HEK293 (cell line): ENCODE data around the gene CD300LF.
A peak's percentile ranks its signal among the peaks of the same experiment; 100 is the strongest.

Experiments used
- CTCF ChIA-PET: fragments of 350-600 bp; formaldehyde crosslinking; extraction: SDS; loops from one replicate; lab custom pipeline; 2021; ENCODE audit warnings: antibody characterized with exemption; lab: Yijun Ruan, JAX
- POLR2A ChIA-PET: fragments of 300-600 bp; formaldehyde crosslinking; extraction: SDS; loops from one replicate; lab custom pipeline; 2020; ENCODE audit warnings: antibody characterized with exemption, inconsistent platforms; lab: Yijun Ruan, JAX
- H3K27ac ChIP-seq: fragments of 200-500 bp; sonication (Bioruptor generic); 2 replicates; pipeline ENCODE4 v1.5.1; 2014; ENCODE audit warnings: low read depth, low read length, control low read depth, inconsistent platforms; ENCODE audit errors: extremely low read depth
- H3K36me3 ChIP-seq, 2 experiments: fragments of 200-500 bp in 1 of 2; sonication (Bioruptor generic) in 1 of 2; 1 replicate in 1 of 2; 2 replicates in 1 of 2; pipeline ENCODE4 v1.5.1; 2014 to 2017; ENCODE audit warnings: inconsistent platforms in 2 of 2, low read length in 2 of 2; ENCODE audit not compliant: control insufficient read depth in 2 of 2, insufficient read depth in 1 of 2
- H3K4me1 ChIP-seq: fragments of 200-500 bp; sonication (Bioruptor generic); 2 replicates; pipeline ENCODE4 v1.5.1; 2014; ENCODE audit warnings: mild to moderate bottlenecking, low read length, inconsistent platforms; ENCODE audit not compliant: control insufficient read depth, insufficient read depth
- H3K4me3 ChIP-seq: 2 replicates; pipeline ENCODE4 v1.5.1; 2011; ENCODE audit warnings: low read depth, mild to moderate bottlenecking, control low read depth, low read length, moderate library complexity
- H3K9me3 ChIP-seq: fragments of 200-500 bp; sonication (Bioruptor generic); 2 replicates; pipeline ENCODE4 v1.5.1; 2014; ENCODE audit warnings: low read depth, low read length, inconsistent platforms; ENCODE audit not compliant: control insufficient read depth, insufficient read depth
- ATF2 ChIP-seq: fragments of 450-650 bp; formaldehyde crosslinking; IDR thresholded peaks from 2 replicates; pipeline ENCODE4 v1.5.1; 2016; ENCODE audit warnings: missing biosample characterization, missing genetic modification characterization, low read depth
- GLI2 ChIP-seq: fragments of 450-650 bp; formaldehyde crosslinking; IDR thresholded peaks from 2 replicates; pipeline ENCODE4; 2017; ENCODE audit warnings: missing biosample characterization, missing genetic modification characterization, low read depth, borderline replicate concordance
- KLF7 ChIP-seq: fragments of 450-650 bp; formaldehyde crosslinking; IDR thresholded peaks from 2 replicates; pipeline ENCODE4 v1.5.1; 2016; ENCODE audit warnings: missing biosample characterization, missing genetic modification characterization, borderline replicate concordance
- PRDM4 ChIP-seq: fragments of 450-650 bp; formaldehyde crosslinking; IDR thresholded peaks from 2 replicates; pipeline ENCODE4 v1.5.1; 2017; ENCODE audit warnings: missing biosample characterization, missing genetic modification characterization
- SALL2 ChIP-seq: fragments of 450-650 bp; formaldehyde crosslinking; IDR thresholded peaks from 2 replicates; pipeline ENCODE4 v1.5.0; 2017; ENCODE audit warnings: missing biosample characterization, mild to moderate bottlenecking, missing genetic modification characterization, borderline replicate concordance
- SP3 ChIP-seq: fragments of 450-650 bp; formaldehyde crosslinking; IDR thresholded peaks from 2 replicates; pipeline ENCODE4 v1.5.1; 2016; ENCODE audit warnings: missing biosample characterization, missing genetic modification characterization
- TCF7L2 ChIP-seq: IDR thresholded peaks from 2 replicates; pipeline ENCODE4 v1.6.1; 2011; ENCODE audit warnings: low read depth, mild to moderate bottlenecking, inconsistent platforms, low read length, moderate library complexity, borderline replicate concordance
- YY2 ChIP-seq: fragments of 450-650 bp; formaldehyde crosslinking; IDR thresholded peaks from 2 replicates; pipeline ENCODE4 v1.5.1; 2016; ENCODE audit warnings: missing biosample characterization, missing genetic modification characterization
- ZBTB1 ChIP-seq: fragments of 450-650 bp; formaldehyde crosslinking; IDR thresholded peaks from 2 replicates; pipeline ENCODE4 v1.5.1; 2016; ENCODE audit warnings: missing biosample characterization, missing genetic modification characterization
- ZBTB21 ChIP-seq: fragments of 450-650 bp; formaldehyde crosslinking; IDR thresholded peaks from 2 replicates; pipeline ENCODE4 v1.5.1; 2017; ENCODE audit warnings: missing biosample characterization, missing genetic modification characterization
- ZBTB48 ChIP-seq: fragments of 450-650 bp; formaldehyde crosslinking; IDR thresholded peaks from 2 replicates; pipeline ENCODE4 v1.5.1; 2016; ENCODE audit warnings: missing biosample characterization, missing genetic modification characterization
- ZBTB49 ChIP-seq: fragments of 450-650 bp; formaldehyde crosslinking; IDR thresholded peaks from 2 replicates; pipeline ENCODE4 v1.5.1; 2016; ENCODE audit warnings: missing biosample characterization, missing genetic modification characterization, low read depth
- ZFP41 ChIP-seq: fragments of 450-650 bp; formaldehyde crosslinking; IDR thresholded peaks from 2 replicates; pipeline ENCODE4 v1.5.1; 2016; ENCODE audit warnings: missing biosample characterization, missing genetic modification characterization, borderline replicate concordance
- ZIC2 ChIP-seq: fragments of 450-650 bp; formaldehyde crosslinking; IDR thresholded peaks from 2 replicates; pipeline ENCODE4 v1.5.1; 2016; ENCODE audit warnings: missing biosample characterization, missing genetic modification characterization
- ZNF112 ChIP-seq: fragments of 450-650 bp; formaldehyde crosslinking; IDR thresholded peaks from 2 replicates; pipeline ENCODE4 v1.5.0; 2017; ENCODE audit warnings: missing biosample characterization, missing genetic modification characterization
- ZNF140 ChIP-seq: fragments of 450-650 bp; formaldehyde crosslinking; IDR thresholded peaks from 2 replicates; pipeline ENCODE4 v1.5.1; 2016; ENCODE audit warnings: missing biosample characterization, missing genetic modification characterization
- ZNF19 ChIP-seq: fragments of 450-650 bp; formaldehyde crosslinking; IDR thresholded peaks from 2 replicates; pipeline ENCODE4; 2016; ENCODE audit warnings: missing biosample characterization, missing genetic modification characterization, low read depth
- ZNF266 ChIP-seq: fragments of 450-650 bp; formaldehyde crosslinking; IDR thresholded peaks from 2 replicates; pipeline ENCODE4 v1.5.1; 2016; ENCODE audit warnings: missing biosample characterization, missing genetic modification characterization, low read depth
- ZNF350 ChIP-seq: fragments of 450-650 bp; formaldehyde crosslinking; IDR thresholded peaks from 2 replicates; pipeline ENCODE4 v1.5.0; 2017; ENCODE audit warnings: missing biosample characterization, mild to moderate bottlenecking, missing genetic modification characterization
- ZNF391 ChIP-seq: fragments of 450-650 bp; formaldehyde crosslinking; IDR thresholded peaks from 2 replicates; pipeline ENCODE4 v1.5.1; 2016; ENCODE audit warnings: low read depth, missing biosample characterization, missing genetic modification characterization, borderline replicate concordance
- ZNF549 ChIP-seq: fragments of 450-650 bp; IDR thresholded peaks from 2 replicates; pipeline ENCODE4 v1.5.1; 2018; ENCODE audit warnings: missing biosample characterization, missing genetic modification characterization, mild to moderate bottlenecking, inconsistent platforms, moderate library complexity
- ZNF677 ChIP-seq: fragments of 450-650 bp; IDR thresholded peaks from 2 replicates; pipeline ENCODE4 v1.5.0; 2018; ENCODE audit warnings: missing biosample characterization, mild to moderate bottlenecking, missing genetic modification characterization, moderate library complexity
- ZNF785 ChIP-seq: fragments of 450-650 bp; formaldehyde crosslinking; IDR thresholded peaks from 2 replicates; pipeline ENCODE4 v1.5.1; 2016; ENCODE audit warnings: missing biosample characterization, missing genetic modification characterization
- ZNF792 ChIP-seq: fragments of 450-650 bp; formaldehyde crosslinking; IDR thresholded peaks from 2 replicates; pipeline ENCODE4 v1.5.1; 2016; ENCODE audit warnings: missing biosample characterization, missing genetic modification characterization
- ZNF837 ChIP-seq: fragments of 450-650 bp; formaldehyde crosslinking; IDR thresholded peaks from 2 replicates; pipeline ENCODE4 v1.5.1; 2016; ENCODE audit warnings: missing biosample characterization, missing genetic modification characterization
- ZNF843 ChIP-seq: fragments of 450-650 bp; formaldehyde crosslinking; IDR thresholded peaks from 2 replicates; pipeline ENCODE4 v1.5.1; 2016; ENCODE audit warnings: missing biosample characterization, missing genetic modification characterization
- ZXDB ChIP-seq: fragments of 450-650 bp; formaldehyde crosslinking; IDR thresholded peaks from 2 replicates; pipeline ENCODE4 v1.5.1; 2016; ENCODE audit warnings: missing biosample characterization, missing genetic modification characterization

The CD300LF gene

GRCh38 chr17:74659889-74660288 lies 52.8 kb downstream of the CD300LF start (continued):
- TF ChIP-seq PRDM4 (tag by site-specific recombination), result no peak
- no peak for TF ChIP-seq ZNF350 (tag by site-specific recombination)
- TF ChIP-seq ZXDB (tag by site-specific recombination), result no peak
- TF ChIP-seq KLF7 (tag by site-specific recombination), result no peak
- TF ChIP-seq ZNF266 (tag by site-specific recombination), result no peak

- Histone ChIP-seq H3K36me3 (no peaks in the 10 kb centered on the region), H3K27ac (no peak overlapping the region), H3K4me1 (no peaks in the 10 kb centered on the region), H3K9me3 (no peaks in the 10 kb centered on the region), H3K4me3 (no peak overlapping the region)
- TF ChIP-seq ZNF140 (tag by site-specific recombination), result no peak
- TF ChIP-seq ZNF837 (tag by site-specific recombination), result no peak
- no peak for TF ChIP-seq ZNF391
- peak; percentile 49 for TF ChIP-seq ATF2 (tag by site-specific recombination)
- ChIA-PET CTCF (interaction anchor here (1.6 to 3.3 kb wide), 6 partner anchors 10 to 204 kb away, joined by 3 to 64 read pairs (median 21); partner anchors contain the start of genes NAT9 and RAB37), POLR2A (no interaction called here)
Measured at GRCh38 chr17:74658620-74659019, 54.1 kb downstream of the CD300LF start.

GRCh38 chr17:74654742-74655141 lies 58.0 kb downstream of the CD300LF start:
- ChIA-PET CTCF (interaction anchor here (0.6 to 1.1 kb wide), 2 partner anchors 71 to 116 kb away, joined by 3 to 5 read pairs; no protein-coding TSS in a partner anchor), POLR2A (no interaction called here)
- H3K9me3 ChIP-seq, result no peaks in the 10 kb centered on the region
- no peak overlapping the region for H3K27ac ChIP-seq
- no peak overlapping the region for H3K4me3 ChIP-seq
- TF ChIP-seq ZBTB48 (tag by site-specific recombination), result 0 out of 2 replicates have a peak, but pooled peaks have one; percentile 22
- TF ChIP-seq ZNF843 (tag by site-specific recombination), result no peak
- no peak for TF ChIP-seq ZNF677
- no peak for TF ChIP-seq GLI2 (tag by site-specific recombination)
- TF ChIP-seq ZIC2, result peak; percentile 82
- no peaks in the 10 kb centered on the region for H3K36me3 ChIP-seq
- no peaks in the 10 kb centered on the region for H3K4me1 ChIP-seq

- no peak overlapping the region for H3K4me3 ChIP-seq
- ChIA-PET POLR2A (no interaction called here), CTCF (interaction anchor here (0.6 kb wide), 2 partner anchors 23 to 93 kb away, joined by 3 read pairs; no protein-coding TSS in a partner anchor)
- no peak overlapping the region for H3K27ac ChIP-seq
- H3K4me1 ChIP-seq, result no peaks in the 10 kb centered on the region
- no peaks in the 10 kb centered on the region for H3K36me3 ChIP-seq
- no peaks in the 10 kb centered on the region for H3K9me3 ChIP-seq
- TF ChIP-seq TCF7L2 (no peak), ZNF785 (tag by site-specific recombination) (no peak), SALL2 (tag by site-specific recombination) (no peak), ZNF112 (no peak), ZBTB1 (tag by site-specific recombination) (no peak), ZNF792 (no peak), SP3 (tag by site-specific recombination) (no peak), ZNF549 (tag by site-specific recombination) (no peak), ZBTB21 (tag by site-specific recombination) (no peak), ZFP41 (tag by site-specific recombination) (no peak), ZBTB49 (tag by site-specific recombination) (no peak), YY2 (tag by site-specific recombination) (no peak), ZNF19 (tag by site-specific recombination) (no peak)
Measured at GRCh38 chr17:74652020-74652419, 60.7 kb downstream of the CD300LF start.
